A549 (cell line): ENCODE measurements around the gene HMHB1.

Source experiments
- POLR2A ChIP-seq: IDR thresholded peaks from 2 replicates; pipeline ENCODE4 v1.6.1; 2012; ENCODE audit warnings: mild to moderate bottlenecking, low read length
- RCOR1 ChIP-seq: fragments of 150-350 bp; IDR thresholded peaks from 2 replicates; pipeline ENCODE4 v1.6.1; 2014; ENCODE audit warnings: antibody characterized with exemption, low read length, low read depth
- SMC3 ChIP-seq: fragments of >200 bp; sonication (Bioruptor Twin); formaldehyde crosslinking; IDR thresholded peaks from 3 replicates; pipeline ENCODE4 v1.6.1; 2018; ENCODE audit warnings: inconsistent platforms
- TF ChIP-seq, protein P1 (sequence below): fragments of >200 bp; sonication (Bioruptor Twin); formaldehyde crosslinking; IDR thresholded peaks from 3 replicates; pipeline ENCODE4 v1.5.1; 2016
- TF ChIP-seq, protein P2 (sequence below): IDR thresholded peaks from 2 replicates; pipeline ENCODE4 v1.6.1; 2012; ENCODE audit warnings: low read depth, borderline replicate concordance
- TF ChIP-seq, protein P3 (sequence below): fragments of 200-600 bp; sonication (generic); IDR thresholded peaks from 2 replicates; pipeline ENCODE4 v1.6.1; 2016; ENCODE audit warnings: antibody characterized with exemption, mild to moderate bottlenecking, moderate library complexity

DNA sequence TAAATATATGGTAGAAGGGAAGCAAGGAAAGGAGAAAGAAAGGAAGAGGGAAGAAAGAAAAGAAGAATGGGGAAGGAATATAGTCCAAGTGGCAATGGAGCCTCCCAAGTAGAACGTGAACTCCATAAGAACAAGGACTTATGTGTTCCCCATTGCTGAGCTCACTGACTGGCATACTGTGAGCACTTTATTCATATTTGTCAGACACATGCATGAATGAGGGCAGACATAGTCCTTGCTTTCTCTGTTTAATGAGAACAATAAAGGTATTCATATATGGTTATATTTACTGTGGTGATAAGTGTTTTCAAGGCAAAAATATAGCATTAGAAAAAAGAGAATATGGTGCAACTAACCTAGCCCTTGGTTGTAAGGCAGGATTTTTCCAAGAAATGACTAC lies 23.6 kb upstream of the HMHB1 start:
- TF ChIP-seq, protein P1, sequence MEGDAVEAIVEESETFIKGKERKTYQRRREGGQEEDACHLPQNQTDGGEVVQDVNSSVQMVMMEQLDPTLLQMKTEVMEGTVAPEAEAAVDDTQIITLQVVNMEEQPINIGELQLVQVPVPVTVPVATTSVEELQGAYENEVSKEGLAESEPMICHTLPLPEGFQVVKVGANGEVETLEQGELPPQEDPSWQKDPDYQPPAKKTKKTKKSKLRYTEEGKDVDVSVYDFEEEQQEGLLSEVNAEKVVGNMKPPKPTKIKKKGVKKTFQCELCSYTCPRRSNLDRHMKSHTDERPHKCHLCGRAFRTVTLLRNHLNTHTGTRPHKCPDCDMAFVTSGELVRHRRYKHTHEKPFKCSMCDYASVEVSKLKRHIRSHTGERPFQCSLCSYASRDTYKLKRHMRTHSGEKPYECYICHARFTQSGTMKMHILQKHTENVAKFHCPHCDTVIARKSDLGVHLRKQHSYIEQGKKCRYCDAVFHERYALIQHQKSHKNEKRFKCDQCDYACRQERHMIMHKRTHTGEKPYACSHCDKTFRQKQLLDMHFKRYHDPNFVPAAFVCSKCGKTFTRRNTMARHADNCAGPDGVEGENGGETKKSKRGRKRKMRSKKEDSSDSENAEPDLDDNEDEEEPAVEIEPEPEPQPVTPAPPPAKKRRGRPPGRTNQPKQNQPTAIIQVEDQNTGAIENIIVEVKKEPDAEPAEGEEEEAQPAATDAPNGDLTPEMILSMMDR, result no peak
- TF ChIP-seq POLR2A (no peak), RCOR1 (no peak), SMC3 (no peak)
- TF ChIP-seq, protein P2, sequence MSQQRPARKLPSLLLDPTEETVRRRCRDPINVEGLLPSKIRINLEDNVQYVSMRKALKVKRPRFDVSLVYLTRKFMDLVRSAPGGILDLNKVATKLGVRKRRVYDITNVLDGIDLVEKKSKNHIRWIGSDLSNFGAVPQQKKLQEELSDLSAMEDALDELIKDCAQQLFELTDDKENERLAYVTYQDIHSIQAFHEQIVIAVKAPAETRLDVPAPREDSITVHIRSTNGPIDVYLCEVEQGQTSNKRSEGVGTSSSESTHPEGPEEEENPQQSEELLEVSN, result no peak
- TF ChIP-seq, protein P3, sequence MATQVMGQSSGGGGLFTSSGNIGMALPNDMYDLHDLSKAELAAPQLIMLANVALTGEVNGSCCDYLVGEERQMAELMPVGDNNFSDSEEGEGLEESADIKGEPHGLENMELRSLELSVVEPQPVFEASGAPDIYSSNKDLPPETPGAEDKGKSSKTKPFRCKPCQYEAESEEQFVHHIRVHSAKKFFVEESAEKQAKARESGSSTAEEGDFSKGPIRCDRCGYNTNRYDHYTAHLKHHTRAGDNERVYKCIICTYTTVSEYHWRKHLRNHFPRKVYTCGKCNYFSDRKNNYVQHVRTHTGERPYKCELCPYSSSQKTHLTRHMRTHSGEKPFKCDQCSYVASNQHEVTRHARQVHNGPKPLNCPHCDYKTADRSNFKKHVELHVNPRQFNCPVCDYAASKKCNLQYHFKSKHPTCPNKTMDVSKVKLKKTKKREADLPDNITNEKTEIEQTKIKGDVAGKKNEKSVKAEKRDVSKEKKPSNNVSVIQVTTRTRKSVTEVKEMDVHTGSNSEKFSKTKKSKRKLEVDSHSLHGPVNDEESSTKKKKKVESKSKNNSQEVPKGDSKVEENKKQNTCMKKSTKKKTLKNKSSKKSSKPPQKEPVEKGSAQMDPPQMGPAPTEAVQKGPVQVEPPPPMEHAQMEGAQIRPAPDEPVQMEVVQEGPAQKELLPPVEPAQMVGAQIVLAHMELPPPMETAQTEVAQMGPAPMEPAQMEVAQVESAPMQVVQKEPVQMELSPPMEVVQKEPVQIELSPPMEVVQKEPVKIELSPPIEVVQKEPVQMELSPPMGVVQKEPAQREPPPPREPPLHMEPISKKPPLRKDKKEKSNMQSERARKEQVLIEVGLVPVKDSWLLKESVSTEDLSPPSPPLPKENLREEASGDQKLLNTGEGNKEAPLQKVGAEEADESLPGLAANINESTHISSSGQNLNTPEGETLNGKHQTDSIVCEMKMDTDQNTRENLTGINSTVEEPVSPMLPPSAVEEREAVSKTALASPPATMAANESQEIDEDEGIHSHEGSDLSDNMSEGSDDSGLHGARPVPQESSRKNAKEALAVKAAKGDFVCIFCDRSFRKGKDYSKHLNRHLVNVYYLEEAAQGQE, result no peak
